ENCODE data around the gene FCRL3.

DNA sequence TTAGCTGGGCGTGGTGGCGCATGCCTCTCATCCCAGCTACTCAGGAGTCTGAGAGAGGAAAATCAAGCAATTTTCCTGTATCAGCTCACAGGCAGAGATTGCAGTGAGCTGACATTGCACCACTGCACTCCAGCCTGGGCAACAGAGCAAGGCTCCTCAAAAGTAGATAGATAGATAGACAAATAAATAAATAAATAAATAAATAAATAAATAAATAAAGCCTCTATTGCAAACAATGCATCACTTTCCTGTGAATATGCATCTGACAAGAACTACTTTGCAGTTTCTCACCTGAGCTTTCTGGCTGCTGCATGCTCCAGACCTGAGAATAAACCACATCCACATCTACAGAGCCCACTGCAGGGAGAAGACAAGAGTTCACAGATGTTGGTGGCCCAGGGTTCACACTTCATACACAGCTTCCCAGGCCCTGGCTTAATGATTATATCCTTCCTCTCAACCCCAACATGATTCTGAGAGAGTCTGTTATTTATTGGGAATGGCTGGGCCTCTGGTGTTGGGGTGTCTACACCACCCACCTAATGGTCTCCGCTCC lies 47.8 kb upstream of the FCRL3 start:
- TF ChIP-seq ARNT (IDR thresholded peaks at IDR 0.05): no peak
- TF ChIP-seq FOXA1 (IDR thresholded peaks at IDR 0.05): no peak
- no peak for TF ChIP-seq SP1 (IDR thresholded peaks at IDR 0.05)
- no peak for TF ChIP-seq FOXM1 (IDR thresholded peaks at IDR 0.05; ENCODE audit: borderline replicate concordance)
- TF ChIP-seq, protein P1, sequence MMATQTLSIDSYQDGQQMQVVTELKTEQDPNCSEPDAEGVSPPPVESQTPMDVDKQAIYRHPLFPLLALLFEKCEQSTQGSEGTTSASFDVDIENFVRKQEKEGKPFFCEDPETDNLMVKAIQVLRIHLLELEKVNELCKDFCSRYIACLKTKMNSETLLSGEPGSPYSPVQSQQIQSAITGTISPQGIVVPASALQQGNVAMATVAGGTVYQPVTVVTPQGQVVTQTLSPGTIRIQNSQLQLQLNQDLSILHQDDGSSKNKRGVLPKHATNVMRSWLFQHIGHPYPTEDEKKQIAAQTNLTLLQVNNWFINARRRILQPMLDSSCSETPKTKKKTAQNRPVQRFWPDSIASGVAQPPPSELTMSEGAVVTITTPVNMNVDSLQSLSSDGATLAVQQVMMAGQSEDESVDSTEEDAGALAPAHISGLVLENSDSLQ (IDR thresholded peaks at IDR 0.05): no peak
- TF ChIP-seq LEF1 (IDR thresholded peaks at IDR 0.05; ENCODE audit: borderline replicate concordance): no peak
- TF ChIP-seq ZNF384 (IDR thresholded peaks at IDR 0.05): no peak
- no peak for TF ChIP-seq FOXK2 (IDR thresholded peaks at IDR 0.05)
- TF ChIP-seq BHLHE40 (IDR thresholded peaks at IDR 0.05; ENCODE audit: borderline replicate concordance): no peak
- no peak for TF ChIP-seq TARDBP (IDR thresholded peaks at IDR 0.05)
- no peak for TF ChIP-seq L3MBTL2 (conservative IDR thresholded peaks at IDR 0.05)
- no peak for TF ChIP-seq SUZ12 (IDR thresholded peaks at IDR 0.05)
